Neural crest cell (in vitro differentiated cells): ENCODE results near the gene PRORP. TPM values are rescaled to one million over a fixed set of nuclear protein-coding genes. Genes with fewer than 3 reads are reported as not detected.
"Not testable (repeated sequence)": the region's sequence is repeated elsewhere in the genome, so short reads cannot be mapped to it uniquely, and the experiment has no call there.

Experiments used
- DNase-seq: peaks from one replicate; pipeline ENCODE4 v3.0.0; 2021; ENCODE audit warnings: low read depth, mixed read lengths, low spot score
- H3K27ac Mint-ChIP-seq: one replicate; pipeline ENCODE4 v1.8.0; 2021; ENCODE audit warnings: mild to moderate bottlenecking, mixed read lengths; ENCODE audit not compliant: unreplicated experiment
- H3K27me3 Mint-ChIP-seq: 2 replicates; pipeline ENCODE4 v1.8.0; 2021; ENCODE audit warnings: low read depth, mild to moderate bottlenecking, mixed read lengths
- H3K36me3 Mint-ChIP-seq: 2 replicates; pipeline ENCODE4 v1.8.0; 2021; ENCODE audit warnings: low read depth, mild to moderate bottlenecking, mixed read lengths
- H3K4me1 Mint-ChIP-seq: 2 replicates; pipeline ENCODE4 v1.8.0; 2021; ENCODE audit warnings: mixed read lengths
- H3K4me3 Mint-ChIP-seq: one replicate; pipeline ENCODE4 v1.8.0; 2021; ENCODE audit warnings: mild to moderate bottlenecking, mixed read lengths
- H3K9me3 Mint-ChIP-seq: 2 replicates; pipeline ENCODE4 v1.8.0; 2021; ENCODE audit warnings: mixed read lengths
- CTCF ChIP-seq: fragments of 200-600 bp; sonication (generic); conservative IDR thresholded peaks from 2 replicates; pipeline ENCODE4 v1.5.0; 2021; ENCODE audit warnings: antibody characterized with exemption, mild to moderate bottlenecking
- total RNA-seq: library from RNA; stranded (reverse); gene quantifications from 2 replicates; pipeline ENCODE4 v1.2.1, GENCODE V29; 2021

The PRORP gene
- total RNA-seq, 1 donor from 2014 or later: 46.6 TPM

GRCh38 chr14:35149239-35149638 is 26.9 kb downstream of the PRORP start:
- H3K9me3 Mint-ChIP-seq: peaks cover 2% of the 10 kb centered on the region
- TF ChIP-seq CTCF: no peak
- H3K4me1 Mint-ChIP-seq: no peaks in the 10 kb centered on the region
- DNase-seq: no peak
- H3K36me3 Mint-ChIP-seq: peaks cover 33% of the 10 kb centered on the region
- H3K4me3 Mint-ChIP-seq: no peak overlapping the region
- no peak overlapping the region for H3K27ac Mint-ChIP-seq
- H3K27me3 Mint-ChIP-seq: no peaks in the 10 kb centered on the region

GRCh38 chr14:35152531-35152930 is 30.2 kb downstream of the PRORP start:
- peaks cover 33% of the 10 kb centered on the region for H3K36me3 Mint-ChIP-seq

GRCh38 chr14:35154016-35154415 is 31.7 kb downstream of the PRORP start:
- Mint-ChIP-seq H3K9me3 (no peaks in the 10 kb centered on the region), H3K4me3 (no peak overlapping the region), H3K27ac (no peak overlapping the region), H3K4me1 (no peaks in the 10 kb centered on the region), H3K27me3 (no peaks in the 10 kb centered on the region), H3K36me3 (peaks cover 26% of the 10 kb centered on the region)
- TF ChIP-seq CTCF: no peak
- no peak for DNase-seq

More at GRCh38 chr14:35152531-35152930, 30.2 kb downstream of the PRORP start:
- H3K4me1 Mint-ChIP-seq, H3K27ac Mint-ChIP-seq, H3K4me3 Mint-ChIP-seq, H3K27me3 Mint-ChIP-seq, H3K9me3 Mint-ChIP-seq, DNase-seq: not testable (repeated sequence)

GRCh38 chr14:35155962-35156361 is 33.6 kb downstream of the PRORP start:
- no peak for TF ChIP-seq CTCF
- no peaks in the 10 kb centered on the region for H3K9me3 Mint-ChIP-seq
- peak overlapping the region; percentile 51 for H3K27ac Mint-ChIP-seq
- no peak for DNase-seq
- no peaks in the 10 kb centered on the region for H3K4me1 Mint-ChIP-seq
- H3K36me3 Mint-ChIP-seq: peaks cover 15% of the 10 kb centered on the region
- no peak overlapping the region for H3K4me3 Mint-ChIP-seq
- no peaks in the 10 kb centered on the region for H3K27me3 Mint-ChIP-seq

GRCh38 chr14:35158491-35158890 is 36.1 kb downstream of the PRORP start:
- no peak for DNase-seq
- no peak overlapping the region for H3K4me3 Mint-ChIP-seq
- no peaks in the 10 kb centered on the region for H3K9me3 Mint-ChIP-seq
- no peaks in the 10 kb centered on the region for H3K27me3 Mint-ChIP-seq
- no peaks in the 10 kb centered on the region for H3K4me1 Mint-ChIP-seq
- no peak for TF ChIP-seq CTCF
- H3K27ac Mint-ChIP-seq: no peak overlapping the region
- H3K36me3 Mint-ChIP-seq: no peaks in the 10 kb centered on the region

- Mint-ChIP-seq H3K36me3 (no peaks in the 10 kb centered on the region), H3K27me3 (no peaks in the 10 kb centered on the region), H3K4me3 (no peak overlapping the region), H3K27ac (no peak overlapping the region), H3K9me3 (no peaks in the 10 kb centered on the region), H3K4me1 (no peaks in the 10 kb centered on the region)
- TF ChIP-seq CTCF: no peak
- DNase-seq: no peak
Observed at GRCh38 chr14:35158951-35159653, 36.8 kb downstream of the PRORP start.
